Adrenal gland (tissue), 5 donors: ENCODE results near the gene TENM4.

Experiments used
- POLR2A ChIP-seq, 2 donors: fragments of 450-650 bp; IDR thresholded peaks; one replicate each; pipeline ENCODE4 v1.6.1; 2017; ENCODE audit warnings: antibody characterized with exemption in 2 of 2, mild to moderate bottlenecking in 2 of 2, moderate library complexity in 1 of 2
- TF ChIP-seq, protein P1 (sequence below), 6 experiments: fragments of 450-650 bp in 4 of 6; fragments of 200-600 bp in 2 of 6; sonication (generic) in 1 of 6; IDR thresholded peaks; 1 replicate in 5 of 6; 2 replicates in 1 of 6; pipeline versions ENCODE4 v1.5.1 to v1.8.0; 2016 to 2021; ENCODE audit warnings: antibody characterized with exemption in 6 of 6, mild to moderate bottlenecking in 2 of 6, moderate library complexity in 1 of 6
- donor health status: DM: no; HTN: no; CAD: no.

DNA sequence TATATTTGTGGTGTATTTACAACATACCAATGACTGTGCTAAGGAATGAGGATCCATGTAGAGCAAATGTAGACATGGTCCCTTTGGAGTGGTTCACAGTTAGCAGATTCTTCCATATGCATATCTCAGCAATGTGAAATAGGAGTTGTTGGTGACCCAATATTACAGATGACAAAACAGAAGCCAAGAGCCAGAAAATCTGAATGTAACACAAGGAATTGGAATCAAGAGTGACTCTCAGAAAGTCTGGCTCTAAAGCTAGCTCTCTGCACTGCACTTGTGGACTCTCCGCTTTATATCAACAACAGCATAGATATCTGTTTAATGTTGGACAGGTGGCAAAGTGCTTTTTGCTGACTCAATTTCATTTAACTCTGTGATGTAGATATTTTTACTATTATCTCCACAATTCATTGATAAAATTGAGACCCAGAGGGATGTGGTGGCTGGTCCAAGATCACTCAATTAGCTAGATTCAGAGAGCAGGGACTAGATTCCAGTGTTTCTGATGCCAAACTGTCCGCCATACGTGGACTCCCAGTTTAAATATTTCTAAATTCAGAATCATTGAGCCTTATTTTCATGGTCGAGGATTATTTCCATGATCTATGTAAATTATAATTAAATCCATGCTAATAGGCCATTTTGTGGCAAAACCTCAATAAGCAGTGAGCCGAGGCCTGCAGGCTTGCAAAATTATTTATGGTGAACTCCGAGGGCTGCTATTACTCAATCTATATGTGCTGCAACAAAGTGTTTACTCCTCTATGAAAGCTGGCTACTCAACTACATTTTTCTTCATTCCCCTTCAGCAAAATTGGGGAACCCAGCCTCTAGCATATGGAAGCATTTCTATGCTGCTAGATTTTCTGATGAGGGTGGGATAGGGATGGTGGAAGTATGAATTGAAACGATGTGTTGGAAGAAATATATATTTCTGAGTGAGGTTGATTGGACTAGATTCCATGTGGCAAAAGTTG, 21.1 kb upstream of the TENM4 start:
- TF ChIP-seq, protein P1, sequence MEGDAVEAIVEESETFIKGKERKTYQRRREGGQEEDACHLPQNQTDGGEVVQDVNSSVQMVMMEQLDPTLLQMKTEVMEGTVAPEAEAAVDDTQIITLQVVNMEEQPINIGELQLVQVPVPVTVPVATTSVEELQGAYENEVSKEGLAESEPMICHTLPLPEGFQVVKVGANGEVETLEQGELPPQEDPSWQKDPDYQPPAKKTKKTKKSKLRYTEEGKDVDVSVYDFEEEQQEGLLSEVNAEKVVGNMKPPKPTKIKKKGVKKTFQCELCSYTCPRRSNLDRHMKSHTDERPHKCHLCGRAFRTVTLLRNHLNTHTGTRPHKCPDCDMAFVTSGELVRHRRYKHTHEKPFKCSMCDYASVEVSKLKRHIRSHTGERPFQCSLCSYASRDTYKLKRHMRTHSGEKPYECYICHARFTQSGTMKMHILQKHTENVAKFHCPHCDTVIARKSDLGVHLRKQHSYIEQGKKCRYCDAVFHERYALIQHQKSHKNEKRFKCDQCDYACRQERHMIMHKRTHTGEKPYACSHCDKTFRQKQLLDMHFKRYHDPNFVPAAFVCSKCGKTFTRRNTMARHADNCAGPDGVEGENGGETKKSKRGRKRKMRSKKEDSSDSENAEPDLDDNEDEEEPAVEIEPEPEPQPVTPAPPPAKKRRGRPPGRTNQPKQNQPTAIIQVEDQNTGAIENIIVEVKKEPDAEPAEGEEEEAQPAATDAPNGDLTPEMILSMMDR (IDR thresholded peaks at IDR 0.05), result no peak
- TF ChIP-seq POLR2A (IDR thresholded peaks at IDR 0.05), result no peak
